ENCODE results near the gene NDUFC1. TPM values are rescaled to one million over a fixed set of nuclear protein-coding genes. Genes with fewer than 3 reads are reported as not detected.

NDUFC1 gene
- total and polyA plus RNA-seq, 8 donors: 47.9 to 62.8 (median 58.3) TPM

DNA sequence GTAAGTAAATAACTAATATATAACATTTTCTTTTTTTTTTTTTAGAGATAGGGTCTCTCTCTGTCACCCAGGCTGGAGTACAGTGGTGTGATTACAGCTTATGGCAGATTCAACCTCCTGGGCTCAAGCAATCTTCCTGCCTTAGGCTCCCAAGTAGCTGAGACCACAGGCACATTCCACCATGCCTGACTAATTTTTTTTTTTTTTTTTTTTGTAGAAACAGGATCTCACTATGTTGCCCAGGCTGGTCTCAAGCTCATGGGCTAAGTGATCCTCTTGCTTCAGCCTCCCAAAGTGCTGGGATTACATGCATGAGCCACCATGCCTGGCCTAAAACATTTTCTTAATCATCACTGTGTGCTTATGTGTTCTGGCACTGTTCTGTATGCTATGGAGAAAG lies 55.0 kb downstream of the NDUFC1 start:
- Histone ChIP-seq H3K27ac (no peak overlapping the region), H3K36me3 (no peaks in the 10 kb centered on the region), H3K4me3 (no peak overlapping the region), H3K4me1 (peaks cover 0 to 7% of the 10 kb centered on the region in 2 donors), H3K9me3 (no peaks in the 10 kb centered on the region), H3K27me3 (no peaks in the 10 kb centered on the region)
- TF ChIP-seq, protein P1, sequence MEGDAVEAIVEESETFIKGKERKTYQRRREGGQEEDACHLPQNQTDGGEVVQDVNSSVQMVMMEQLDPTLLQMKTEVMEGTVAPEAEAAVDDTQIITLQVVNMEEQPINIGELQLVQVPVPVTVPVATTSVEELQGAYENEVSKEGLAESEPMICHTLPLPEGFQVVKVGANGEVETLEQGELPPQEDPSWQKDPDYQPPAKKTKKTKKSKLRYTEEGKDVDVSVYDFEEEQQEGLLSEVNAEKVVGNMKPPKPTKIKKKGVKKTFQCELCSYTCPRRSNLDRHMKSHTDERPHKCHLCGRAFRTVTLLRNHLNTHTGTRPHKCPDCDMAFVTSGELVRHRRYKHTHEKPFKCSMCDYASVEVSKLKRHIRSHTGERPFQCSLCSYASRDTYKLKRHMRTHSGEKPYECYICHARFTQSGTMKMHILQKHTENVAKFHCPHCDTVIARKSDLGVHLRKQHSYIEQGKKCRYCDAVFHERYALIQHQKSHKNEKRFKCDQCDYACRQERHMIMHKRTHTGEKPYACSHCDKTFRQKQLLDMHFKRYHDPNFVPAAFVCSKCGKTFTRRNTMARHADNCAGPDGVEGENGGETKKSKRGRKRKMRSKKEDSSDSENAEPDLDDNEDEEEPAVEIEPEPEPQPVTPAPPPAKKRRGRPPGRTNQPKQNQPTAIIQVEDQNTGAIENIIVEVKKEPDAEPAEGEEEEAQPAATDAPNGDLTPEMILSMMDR (IDR thresholded peaks at IDR 0.05): no peak
- intact Hi-C loops (cut with DNase I): no loop called here
- DNase-seq: no peak
- no peak for ATAC-seq

DNA sequence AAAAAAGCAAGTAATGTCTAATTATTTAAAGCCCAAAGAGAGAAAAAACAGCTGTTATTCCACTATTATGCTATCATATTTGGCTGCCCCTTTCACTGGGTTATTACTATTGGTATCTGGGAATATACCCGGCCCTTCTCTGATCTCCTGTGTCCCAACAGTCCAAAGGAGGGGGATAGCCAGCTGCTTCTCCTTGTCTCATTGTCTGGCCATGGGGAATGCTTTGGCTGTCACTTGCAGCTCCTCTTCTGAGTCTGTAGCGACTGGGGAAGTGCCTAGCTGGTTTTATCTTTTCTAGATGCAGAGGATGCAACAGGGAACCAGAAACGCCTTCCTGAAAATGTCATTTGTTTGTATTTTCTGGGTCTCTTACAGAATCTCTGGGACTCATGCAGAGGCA lies 56.1 kb downstream of the NDUFC1 start:
- intact Hi-C loops (cut with DNase I): no loop called here
- ATAC-seq (no peak), DNase-seq (no peak)
- Histone ChIP-seq H3K9me3 (no peaks in the 10 kb centered on the region), H3K27me3 (no peaks in the 10 kb centered on the region), H3K36me3 (no peaks in the 10 kb centered on the region), H3K27ac (no peak overlapping the region), H3K4me1 (peaks cover 0 to 7% of the 10 kb centered on the region in 2 donors), H3K4me3 (no peak overlapping the region)
- TF ChIP-seq, protein P1 (IDR thresholded peaks at IDR 0.05): no peak

DNA sequence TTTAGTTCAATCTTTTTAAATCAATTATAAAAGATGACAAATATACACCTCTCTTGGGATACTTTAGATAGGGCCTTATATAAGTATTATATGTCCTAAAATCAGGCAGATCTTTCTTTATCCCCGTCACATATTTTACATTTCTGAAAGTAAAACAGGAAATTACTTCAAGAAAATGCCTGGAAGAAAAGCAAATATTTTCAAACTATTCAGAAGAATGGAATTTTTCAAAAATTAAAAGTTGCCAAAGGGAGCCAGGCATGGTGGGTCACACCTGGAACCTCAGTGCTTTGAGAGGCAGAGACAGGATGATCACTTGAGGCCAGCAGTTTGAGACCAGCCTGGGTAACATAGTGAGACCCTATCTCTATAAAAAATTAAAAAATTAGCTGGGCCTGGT lies 56.7 kb downstream of the NDUFC1 start:
- TF ChIP-seq, protein P1 (IDR thresholded peaks at IDR 0.05): no peak
- ATAC-seq: no peak
- intact Hi-C loops (cut with DNase I): no loop called here

DNA sequence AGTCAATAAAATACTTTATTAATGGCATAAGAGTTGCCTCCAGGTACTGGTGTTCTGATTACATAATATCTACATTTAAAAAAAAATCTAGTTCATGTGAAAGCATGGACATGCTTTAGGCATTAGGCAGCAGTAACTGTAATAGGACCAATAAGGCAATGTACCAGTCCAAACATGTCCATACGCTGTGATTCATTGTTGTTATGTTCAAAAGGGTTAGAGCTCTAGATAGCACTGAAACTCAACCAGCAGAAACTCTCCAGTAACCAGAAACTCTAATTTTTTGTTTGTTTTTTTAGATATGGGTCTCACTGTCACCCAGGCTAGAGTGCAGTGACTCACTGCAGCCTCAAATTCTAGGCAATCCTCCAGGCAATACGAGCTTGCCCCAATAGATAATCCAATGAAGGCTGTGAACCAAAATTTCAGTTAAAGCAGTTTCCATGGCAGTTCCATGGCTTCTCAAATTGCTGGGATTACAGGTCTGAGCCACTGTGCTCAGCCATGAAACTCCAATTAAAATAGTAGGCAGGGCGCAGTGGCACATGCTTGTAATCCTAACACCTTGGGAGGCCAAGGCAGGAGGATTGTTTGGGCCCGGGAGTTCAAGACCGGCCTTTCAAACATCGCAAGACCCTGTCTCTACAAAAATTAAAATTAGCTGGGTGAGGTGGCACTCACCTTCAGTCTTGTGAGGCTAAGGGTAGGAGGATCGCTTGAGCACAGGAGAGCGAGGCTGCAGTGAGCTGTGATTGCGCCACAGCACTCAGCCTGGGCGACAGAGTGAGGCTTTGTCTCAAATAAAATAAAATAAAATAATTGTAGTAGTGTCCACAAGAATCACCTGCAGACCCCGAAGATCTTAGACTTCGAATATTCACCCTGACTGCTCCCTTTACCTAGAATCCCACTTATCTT lies 58.6 kb downstream of the NDUFC1 start:
- Histone ChIP-seq H3K4me1 (peaks cover 0 to 7% of the 10 kb centered on the region in 2 donors), H3K27me3 (no peaks in the 10 kb centered on the region), H3K4me3 (no peak overlapping the region), H3K9me3 (peaks cover 0 to 2% of the 10 kb centered on the region in 2 donors), H3K36me3 (no peaks in the 10 kb centered on the region), H3K27ac (peak overlapping the region; percentile 18 to 36)
- intact Hi-C loops (cut with DNase I): no loop called here
- peak; percentile 91 for ATAC-seq
- TF ChIP-seq, protein P1 (IDR thresholded peaks at IDR 0.05): no peak
- DNase-seq: no peak

More for the DNA sequence above, 56.7 kb downstream of the NDUFC1 start:
- peaks cover 0 to 7% of the 10 kb centered on the region in 2 donors for H3K4me1 ChIP-seq
- no peaks in the 10 kb centered on the region for H3K27me3 ChIP-seq
- H3K4me3 ChIP-seq: no peak overlapping the region
- no peaks in the 10 kb centered on the region for H3K36me3 ChIP-seq
- no peaks in the 10 kb centered on the region for H3K9me3 ChIP-seq
- DNase-seq: no peak
- no peak overlapping the region for H3K27ac ChIP-seq

DNA sequence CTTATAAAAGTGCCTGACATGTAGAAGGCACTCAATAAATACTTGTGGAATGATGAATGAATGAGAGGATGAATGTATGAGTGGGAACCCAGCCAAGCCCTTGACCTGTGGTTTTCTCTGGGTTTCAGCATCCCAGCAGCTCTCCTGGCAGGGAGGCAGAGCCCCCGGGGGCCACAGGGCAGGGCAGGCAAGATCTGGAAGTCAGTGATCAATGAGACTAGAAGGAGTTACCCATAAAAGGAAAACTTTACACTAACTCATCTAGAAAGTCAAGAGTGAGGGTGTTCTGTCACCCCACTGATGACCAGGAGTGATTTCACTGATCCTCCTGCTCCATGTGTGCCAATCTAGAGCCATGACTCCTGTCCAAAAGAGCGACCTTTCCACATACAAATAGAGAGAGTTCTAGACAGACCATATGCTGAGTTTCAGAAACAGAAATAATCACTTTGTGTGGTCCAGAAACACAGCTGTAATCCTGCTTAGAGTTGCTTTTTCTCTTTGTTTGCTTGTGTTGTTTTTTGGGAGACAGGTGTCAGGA lies 59.7 kb downstream of the NDUFC1 start:
- H3K4me1 ChIP-seq: peaks cover 0 to 7% of the 10 kb centered on the region in 2 donors
- ATAC-seq (no peak), DNase-seq (no peak)
- no peaks in the 10 kb centered on the region for H3K36me3 ChIP-seq
- no peak overlapping the region for H3K27ac ChIP-seq
- TF ChIP-seq, protein P1 (IDR thresholded peaks at IDR 0.05): no peak
- H3K4me3 ChIP-seq: no peak overlapping the region
- intact Hi-C loops (cut with DNase I): no loop called here
- H3K27me3 ChIP-seq: no peaks in the 10 kb centered on the region
- peaks cover 0 to 2% of the 10 kb centered on the region in 2 donors for H3K9me3 ChIP-seq

Data from left lung (tissue), 10 donors.